GM18498 (cell line): ENCODE data around the gene PHIP.

Source experiments
- ATAC-seq: cut with Tn5 transposase; IDR thresholded peaks from one replicate; pipeline ENCODE4 v1.9.1; 2021; ENCODE audit warnings: mild to moderate bottlenecking, moderate library complexity; ENCODE audit not compliant: unreplicated experiment

The PHIP gene

GRCh38 chr6:79011940-79012339 is 66.1 kb downstream of the PHIP start:
- no peak for ATAC-seq

DNA sequence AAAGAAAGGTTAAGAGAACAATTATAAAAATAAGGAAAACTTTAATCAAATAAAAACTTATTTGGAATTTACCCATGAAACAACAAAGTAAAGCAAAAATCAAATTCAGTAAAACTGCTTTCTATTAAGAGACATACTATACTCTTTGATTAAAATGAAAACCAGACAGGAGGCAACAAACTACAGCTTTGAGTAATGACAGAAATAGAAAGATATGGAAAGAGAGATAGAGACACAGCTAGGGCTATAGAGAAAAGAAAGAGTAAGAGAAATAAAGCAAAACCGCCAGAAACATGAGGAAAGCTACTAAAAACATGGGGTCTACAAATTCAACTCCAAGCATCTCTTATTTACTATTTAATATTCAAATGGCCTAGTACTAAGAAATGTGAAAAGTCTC is 67.6 kb downstream of the PHIP start:
- ATAC-seq: no peak

- ATAC-seq: no peak
Observed at GRCh38 chr6:79009819-79010218, 68.2 kb downstream of the PHIP start.

GRCh38 chr6:79005497-79005896 is 72.6 kb downstream of the PHIP start:
- no peak for ATAC-seq

DNA sequence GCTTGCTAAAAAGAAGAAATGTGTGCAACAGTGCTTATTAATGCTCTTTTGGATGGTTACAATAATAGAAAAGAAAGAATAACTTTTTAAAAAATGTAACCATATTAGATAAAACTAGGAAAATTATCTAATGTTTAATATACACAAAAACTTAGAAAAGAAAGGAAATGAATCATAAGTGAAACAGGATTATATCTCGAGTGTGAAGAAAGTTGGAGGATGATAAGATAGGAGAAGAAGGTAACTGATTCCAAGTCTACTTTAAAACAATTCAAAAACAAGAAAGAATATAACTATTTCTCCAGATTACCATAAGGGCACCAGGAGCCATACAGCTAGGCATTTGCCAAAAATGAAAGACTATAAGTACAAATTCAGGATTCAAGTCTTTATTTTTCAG is 73.0 kb downstream of the PHIP start:
- no peak for ATAC-seq

- no peak for ATAC-seq
Observed at GRCh38 chr6:79004239-79004638, 73.8 kb downstream of the PHIP start.

DNA sequence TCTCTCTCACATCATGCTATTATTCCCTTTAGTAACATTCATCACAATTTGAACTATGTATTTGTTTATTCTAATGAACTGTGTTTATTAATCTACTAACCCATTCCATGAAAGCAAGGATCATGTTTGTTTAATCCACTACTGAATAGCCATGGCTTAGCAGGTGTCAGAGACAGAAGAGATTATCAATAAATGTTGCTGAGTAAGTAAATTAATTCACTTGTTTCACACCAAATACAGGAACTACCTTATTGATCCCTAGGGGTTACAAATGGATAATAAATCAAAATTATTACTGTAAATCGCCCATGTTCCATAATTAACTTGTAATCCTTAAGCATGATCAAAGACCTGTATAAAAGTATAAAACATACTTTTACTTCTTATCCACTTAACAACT is 76.6 kb downstream of the PHIP start:
- ATAC-seq: no peak

DNA sequence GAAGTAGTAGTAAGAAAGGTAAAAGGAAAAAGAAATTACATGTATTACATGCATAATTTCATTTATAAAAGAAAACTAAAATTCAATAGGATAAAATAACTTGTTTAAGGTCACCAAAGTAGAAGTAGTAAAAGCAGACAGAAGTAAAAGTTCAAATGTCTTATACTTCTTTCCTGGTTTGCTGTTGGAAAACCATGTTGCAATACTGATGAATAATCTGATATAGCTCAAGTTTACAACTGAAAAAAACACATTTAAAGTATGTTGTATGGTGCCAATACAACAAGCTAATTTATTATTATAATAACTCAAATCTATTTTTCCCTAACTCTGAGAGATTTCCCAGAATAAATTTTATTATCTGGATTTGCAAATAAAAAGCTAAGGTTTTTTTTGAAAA is 78.3 kb downstream of the PHIP start:
- ATAC-seq: no peak

DNA sequence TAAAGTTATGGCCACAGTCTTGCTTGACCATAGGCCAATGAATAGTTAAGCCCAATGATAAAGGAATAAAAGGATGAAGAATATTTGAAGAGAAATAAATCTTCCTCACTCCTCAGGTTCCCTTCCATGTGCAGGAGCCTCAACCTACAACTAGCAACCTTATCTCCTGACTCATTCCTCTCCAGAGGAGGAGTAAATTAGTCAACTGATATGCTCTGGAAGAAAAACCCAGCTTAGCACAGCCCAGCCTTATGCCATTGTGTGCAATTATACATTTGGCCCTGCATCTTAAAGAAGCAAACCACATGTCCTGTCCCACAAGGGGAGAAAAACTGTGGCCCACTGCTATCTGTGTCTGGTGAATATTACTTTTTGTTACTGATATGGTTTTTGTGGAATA is 82.1 kb downstream of the PHIP start:
- no peak for ATAC-seq

GRCh38 chr6:78995346-78995745 is 82.7 kb downstream of the PHIP start:
- no peak for ATAC-seq

GRCh38 chr6:78993955-78994354 is 84.1 kb downstream of the PHIP start:
- no peak for ATAC-seq

GRCh38 chr6:78989191-78989590 is 88.9 kb downstream of the PHIP start:
- no peak for ATAC-seq

- no peak for ATAC-seq
Observed at GRCh38 chr6:78986161-78986560, 91.9 kb downstream of the PHIP start.

- no peak for ATAC-seq
Observed at GRCh38 chr6:78984225-78984950, 93.7 kb downstream of the PHIP start.

GRCh38 chr6:78967191-78967590 is 110.9 kb downstream of the PHIP start:
- no peak for ATAC-seq

DNA sequence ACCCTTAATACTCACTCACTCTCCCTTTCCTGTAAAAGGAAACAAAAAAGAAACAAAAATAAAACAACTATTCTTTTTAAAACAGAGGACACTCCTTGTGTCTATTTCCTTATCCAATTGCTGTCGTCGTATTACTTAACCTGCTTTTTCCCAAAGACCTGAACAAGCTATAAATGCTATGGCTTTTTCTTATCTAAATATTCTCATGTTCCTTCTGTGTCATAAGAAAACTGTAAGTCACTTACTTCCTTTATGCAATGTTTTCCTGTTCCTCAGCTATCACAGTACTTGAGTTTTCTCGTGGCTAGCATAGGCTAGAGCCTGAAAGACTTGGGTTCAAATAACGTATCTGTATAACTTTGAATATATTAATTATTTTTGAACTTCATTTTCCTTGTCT is 111.5 kb downstream of the PHIP start:
- no peak for ATAC-seq

DNA sequence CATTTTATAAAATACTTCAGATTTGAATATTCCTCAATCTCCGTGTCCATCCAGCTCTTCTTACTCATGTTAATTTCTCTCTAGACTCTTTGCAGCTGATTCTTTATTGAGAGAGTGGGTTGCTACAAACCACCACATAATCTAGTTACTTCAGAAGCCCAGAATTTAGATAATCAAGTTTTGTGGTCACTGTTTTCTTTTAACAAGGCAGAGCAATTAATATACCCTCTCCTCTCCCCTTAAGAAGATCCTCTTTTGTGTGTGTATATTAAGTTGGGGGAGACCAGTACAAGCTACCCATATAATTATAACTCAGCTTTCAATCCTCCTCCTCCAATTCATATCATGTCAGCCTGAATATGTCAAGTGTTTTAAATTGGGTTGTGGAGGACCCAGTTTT is 115.6 kb downstream of the PHIP start:
- no peak for ATAC-seq

DNA sequence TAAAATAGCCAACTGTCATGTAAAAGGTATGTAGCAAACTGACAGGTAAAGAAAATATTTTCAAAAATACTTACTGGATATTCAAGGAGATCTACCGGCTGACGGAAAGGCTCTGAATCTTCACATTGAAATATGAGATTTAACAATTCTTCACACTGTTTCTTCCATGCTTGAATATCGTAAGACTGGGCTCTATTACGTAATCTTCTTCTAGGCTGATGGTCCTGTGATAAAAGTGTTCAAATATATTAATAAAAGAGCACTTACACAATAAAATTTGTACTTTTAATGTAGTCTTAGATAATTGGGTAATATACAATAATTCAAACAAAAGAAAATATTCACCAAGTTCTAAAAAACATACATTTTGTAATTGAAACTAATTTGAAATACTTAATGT is 123.3 kb downstream of the PHIP start:
- no peak for ATAC-seq

GRCh38 chr6:78953798-78954197 is 124.3 kb downstream of the PHIP start:
- no peak for ATAC-seq

GRCh38 chr6:78952362-78952761 is 125.7 kb downstream of the PHIP start:
- no peak for ATAC-seq

DNA sequence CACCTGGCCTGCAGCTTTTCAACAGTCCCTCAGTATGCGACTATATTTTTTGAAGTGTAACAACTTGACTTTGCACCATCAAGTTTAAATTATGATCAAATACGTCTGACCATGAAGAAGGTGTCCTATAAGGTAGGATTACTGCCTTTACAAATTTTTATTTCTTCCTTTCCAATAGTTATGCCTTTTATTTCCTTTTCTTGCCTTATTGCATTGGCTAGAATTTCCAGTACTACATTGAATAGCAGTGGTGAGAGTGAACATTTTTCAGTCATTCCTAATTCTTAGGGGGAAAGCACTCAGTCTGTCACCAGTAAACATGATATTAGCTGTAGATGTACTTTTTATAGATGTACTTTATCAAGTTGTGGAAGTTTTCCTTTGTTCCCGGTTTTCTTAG is 129.3 kb downstream of the PHIP start:
- no peak for ATAC-seq

GRCh38 chr6:78947962-78948361 is 130.1 kb downstream of the PHIP start:
- no peak for ATAC-seq

DNA sequence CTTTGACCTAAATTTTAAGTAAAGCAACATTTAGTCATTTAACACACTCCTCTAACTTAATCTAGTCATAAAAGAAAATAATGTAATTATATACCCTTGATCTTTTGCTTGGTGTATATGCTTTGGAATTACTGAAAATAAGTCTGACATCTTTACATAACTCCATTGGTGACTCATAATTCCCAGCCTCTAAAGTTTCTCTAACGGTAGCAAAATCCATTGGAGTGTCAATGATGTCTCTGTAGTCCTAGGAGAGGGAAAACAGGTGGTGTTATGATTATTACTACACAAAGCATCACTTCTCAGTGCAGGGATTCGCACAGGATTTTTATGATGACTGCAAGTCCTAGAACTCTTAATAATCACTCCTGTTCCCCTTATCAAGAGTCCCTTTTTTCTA is 130.5 kb downstream of the PHIP start:
- ATAC-seq: no peak
